HEK293T (cell line): ENCODE data around the gene SLC25A25.

Experiments used
- BHLHE40 ChIP-seq: fragments of 450-650 bp; IDR thresholded peaks from 2 replicates; pipeline ENCODE4 v1.6.1; 2016; ENCODE audit warnings: mild to moderate bottlenecking, moderate library complexity, borderline replicate concordance
- CTBP1 ChIP-seq: fragments of 450-650 bp; IDR thresholded peaks from 2 replicates; pipeline ENCODE4 v1.6.1; 2016; ENCODE audit warnings: borderline replicate concordance
- FOXA1 ChIP-seq: fragments of 450-650 bp; IDR thresholded peaks from 2 replicates; pipeline ENCODE4 v1.6.1; 2016; ENCODE audit warnings: mild to moderate bottlenecking
- FOXK2 ChIP-seq: fragments of 450-650 bp; IDR thresholded peaks from 2 replicates; pipeline ENCODE4 v1.6.1; 2016; ENCODE audit warnings: mild to moderate bottlenecking
- LEF1 ChIP-seq: fragments of 450-650 bp; IDR thresholded peaks from 2 replicates; pipeline ENCODE4 v1.6.1; 2017; ENCODE audit warnings: mild to moderate bottlenecking, borderline replicate concordance
- SP1 ChIP-seq: fragments of 450-650 bp; IDR thresholded peaks from 2 replicates; pipeline ENCODE4 v1.6.1; 2017
- ZNF384 ChIP-seq: fragments of 450-650 bp; IDR thresholded peaks from 2 replicates; pipeline ENCODE4 v1.6.1; 2016

DNA sequence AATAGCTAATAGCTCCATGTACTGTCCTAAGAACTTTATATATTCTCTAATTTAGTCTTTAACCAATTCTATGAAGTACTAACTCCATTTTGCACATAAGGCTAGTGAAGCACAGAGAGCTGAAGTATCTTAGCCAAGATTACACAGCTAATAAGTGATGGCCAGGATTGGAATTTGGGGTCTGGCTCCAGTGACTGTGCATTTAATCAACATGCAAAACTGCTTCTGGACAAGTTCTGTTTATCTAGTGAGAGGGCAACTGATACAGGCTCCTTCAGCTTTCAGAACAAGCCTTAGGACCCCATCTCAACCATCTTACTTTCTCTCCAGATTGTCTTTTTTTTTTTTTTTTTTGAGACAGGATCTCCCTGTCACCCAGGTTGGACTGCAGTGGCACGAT, 21.3 kb downstream of the SLC25A25 start:
- no peak for TF ChIP-seq CTBP1
- TF ChIP-seq FOXA1 = no peak
- no peak for TF ChIP-seq FOXK2
- no peak for TF ChIP-seq LEF1
- TF ChIP-seq BHLHE40 = no peak
- no peak for TF ChIP-seq ZNF384
- no peak for TF ChIP-seq SP1
